Keratinocyte (primary cell): ENCODE measurements around the gene MAP3K8. TPM values are rescaled to one million over a fixed set of nuclear protein-coding genes. Genes with fewer than 3 reads are reported as not detected.

Experiments used
- DNase-seq: peaks from one replicate; pipeline ENCODE4 v3.0.0-alpha.2; 2011; ENCODE audit warnings: low read depth, missing footprints, low spot score
- FAIRE-seq: peaks from 2 replicates; lab custom pipeline; 2011; peaks lifted over from hg19 to GRCh38; lab: Jason Lieb, UNC
- H2AFZ ChIP-seq: 2 replicates; pipeline ENCODE4 v1.6.0; 2012; ENCODE audit warnings: low read length, control low read depth, inconsistent platforms; ENCODE audit not compliant: control insufficient read depth
- H3K27ac ChIP-seq: 2 replicates; pipeline ENCODE4 v1.5.1; 2011; ENCODE audit warnings: low read length; ENCODE audit not compliant: control insufficient read depth, insufficient read depth
- H3K27me3 ChIP-seq: 3 replicates; pipeline ENCODE4 v1.6.0; 2011; ENCODE audit warnings: low read length; ENCODE audit not compliant: control insufficient read depth, insufficient read depth; ENCODE audit errors: extremely low read depth
- H3K36me3 ChIP-seq, 2 experiments: 2 replicates in 1 of 2; 3 replicates in 1 of 2; pipeline ENCODE4 v1.5.1; 2011; ENCODE audit warnings: low read length in 2 of 2, mild to moderate bottlenecking in 1 of 2; ENCODE audit not compliant: control insufficient read depth in 2 of 2, insufficient read depth in 2 of 2; ENCODE audit errors: extremely low read depth in 1 of 2
- H3K4me1 ChIP-seq: 3 replicates; pipeline ENCODE4 v1.5.1; 2011; ENCODE audit warnings: low read length; ENCODE audit not compliant: control insufficient read depth, insufficient read depth; ENCODE audit errors: extremely low read depth
- H3K4me2 ChIP-seq: 3 replicates; pipeline ENCODE4 v1.6.0; 2011; ENCODE audit warnings: low read depth, low read length; ENCODE audit not compliant: control insufficient read depth, insufficient read depth; ENCODE audit errors: extremely low read depth
- H3K4me3 ChIP-seq, 3 experiments: fragments of 200-600 bp in 1 of 3; sonication (generic) in 1 of 3; 2 replicates in 2 of 3; 3 replicates in 1 of 3; pipeline ENCODE4 v1.5.1; 2011 to 2016; ENCODE audit warnings: low read length in 3 of 3, mild to moderate bottlenecking in 3 of 3, control low read depth in 2 of 3, inconsistent platforms in 1 of 3, low read depth in 1 of 3, mixed read lengths in 1 of 3, mixed run types in 1 of 3, moderate library complexity in 1 of 3; ENCODE audit not compliant: control insufficient read depth in 2 of 3, insufficient read depth in 2 of 3; ENCODE audit errors: extremely low read depth in 1 of 3
- H3K79me2 ChIP-seq: 2 replicates; pipeline ENCODE4 v1.6.0; 2012; ENCODE audit warnings: low read length; ENCODE audit not compliant: control insufficient read depth, insufficient read depth
- H3K9ac ChIP-seq: 3 replicates; pipeline ENCODE4 v1.6.0; 2011; ENCODE audit warnings: low read length; ENCODE audit not compliant: control insufficient read depth, insufficient read depth; ENCODE audit errors: extremely low read depth
- H3K9me1 ChIP-seq: 3 replicates; pipeline ENCODE4 v1.6.0; 2011; ENCODE audit warnings: low read length; ENCODE audit not compliant: control insufficient read depth, insufficient read depth; ENCODE audit errors: extremely low read depth
- H3K9me3 ChIP-seq: 2 replicates; pipeline ENCODE4 v1.5.1; 2012; ENCODE audit warnings: low read depth, low read length; ENCODE audit not compliant: control insufficient read depth
- H4K20me1 ChIP-seq: 3 replicates; pipeline ENCODE4 v1.6.0; 2011; ENCODE audit warnings: low read length; ENCODE audit not compliant: control insufficient read depth, insufficient read depth; ENCODE audit errors: extremely low read depth
- CTCF ChIP-seq, 3 experiments: IDR thresholded peaks in 1 of 3; conservative IDR thresholded peaks in 1 of 3; optimal IDR thresholded peaks in 1 of 3; 2 replicates in 2 of 3; 3 replicates in 1 of 3; pipeline versions ENCODE3 to v1.5.1; 2011; ENCODE audit warnings: low read length in 3 of 3, mild to moderate bottlenecking in 3 of 3, moderate library complexity in 2 of 3, control low read depth in 1 of 3, inconsistent platforms in 1 of 3; ENCODE audit not compliant: insufficient read depth in 2 of 3; ENCODE audit errors: extremely low read depth in 1 of 3
- EZH2 ChIP-seq: IDR thresholded peaks from one replicate; pipeline ENCODE4 v1.6.1; 2012; ENCODE audit warnings: inconsistent platforms, mild to moderate bottlenecking, low read length, moderate library complexity
- dilution Hi-C: fragments of 300-500 bp; cut with MboI; formaldehyde crosslinking; loops from one replicate; pipeline ENCODE4 v1.7.0; 2020; ENCODE audit warnings: low sequenced_read_pairs; ENCODE audit not compliant: extremely low pct_ligation_motif_present
- polyA plus RNA-seq, 5 experiments: library from polyadenylated mRNA; depleted of rRNA in 3 of 5; stranded (reverse) in 3 of 5; stranded (forward) in 1 of 5; unstranded in 1 of 5; fragments of >200 nt; gene quantifications; 1 replicate in 1 of 5; 2 replicates in 3 of 5; 3 replicates in 1 of 5; pipeline versions ENCODE4 v1.2.1 to v1.2.3, GENCODE V29; 2011 to 2012; ENCODE audit warnings: missing spikeins in 2 of 5, low read depth in 1 of 5, low replicate concordance in 1 of 5

MAP3K8 gene
- polyA plus RNA-seq, 1 donor (not counting 4 experiments of a cell fraction or from before 2014, with no cell fraction given), result 4.9 TPM

DNA sequence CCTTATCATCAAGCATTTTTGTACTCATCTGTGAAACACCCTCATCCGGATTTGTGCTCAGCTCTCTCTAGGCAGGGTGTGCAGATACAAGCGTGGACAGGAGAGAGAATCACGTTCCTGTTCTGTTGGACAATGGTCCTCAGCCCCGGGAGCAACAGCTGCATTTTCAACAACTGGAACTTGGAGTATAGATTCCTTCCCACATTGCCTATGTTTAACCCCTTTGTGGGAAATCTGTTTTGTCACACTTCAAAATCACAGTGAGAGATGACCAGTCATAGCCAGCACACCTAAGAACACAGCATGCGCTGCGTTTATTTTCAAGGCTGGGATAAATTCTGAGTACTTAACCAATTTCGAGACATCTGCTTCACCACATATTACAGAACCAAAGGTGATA lies 32.5 kb downstream of the MAP3K8 start:
- Histone ChIP-seq H4K20me1 (no peaks in the 10 kb centered on the region), H3K4me2 (no peak overlapping the region), H3K27ac (no peak overlapping the region), H3K27me3 (no peaks in the 10 kb centered on the region), H3K9me1 (no peaks in the 10 kb centered on the region), H3K9me3 (no peaks in the 10 kb centered on the region), H3K4me3 (no peak overlapping the region), H3K9ac (no peak overlapping the region), H3K79me2 (no peaks in the 10 kb centered on the region), H3K4me1 (peaks cover 10% of the 10 kb centered on the region), H2AFZ (no peak overlapping the region), H3K36me3 (no peaks in the 10 kb centered on the region)
- TF ChIP-seq EZH2, result no peak
- no peak for TF ChIP-seq CTCF (optimal IDR thresholded peaks at IDR 0.05 in 1 of 3, IDR thresholded peaks at IDR 0.05 in 1 of 3, conservative IDR thresholded peaks at IDR 0.05 in 1 of 3; ENCODE audit: extremely low read depth in 1 of 3, insufficient read depth in 2 of 3, low read length in 3 of 3)
- no peak for DNase-seq
- dilution Hi-C loops, result no loop called here
- no peak for FAIRE-seq

GRCh38 chr10:30467651-30468338 lies 33.8 kb downstream of the MAP3K8 start:
- Histone ChIP-seq H3K36me3 (no peaks in the 10 kb centered on the region), H3K9ac (no peak overlapping the region), H4K20me1 (no peaks in the 10 kb centered on the region), H3K27me3 (no peaks in the 10 kb centered on the region), H3K4me3 (no peak overlapping the region), H3K4me2 (no peak overlapping the region), H3K9me1 (no peaks in the 10 kb centered on the region), H3K79me2 (no peaks in the 10 kb centered on the region), H3K9me3 (no peaks in the 10 kb centered on the region), H2AFZ (no peak overlapping the region), H3K4me1 (peaks cover 10% of the 10 kb centered on the region), H3K27ac (no peak overlapping the region)
- TF ChIP-seq EZH2 (no peak), CTCF (optimal IDR thresholded peaks at IDR 0.05 in 1 of 3, IDR thresholded peaks at IDR 0.05 in 1 of 3, conservative IDR thresholded peaks at IDR 0.05 in 1 of 3; ENCODE audit: extremely low read depth in 1 of 3, insufficient read depth in 2 of 3, low read length in 3 of 3) (no peak)
- dilution Hi-C loops, result no loop called here
- DNase-seq, result no peak
- FAIRE-seq, result no peak
